Ammon's horn (tissue), 1 donor: Measurements from ENCODE around the gene PDPN.
A peak's percentile ranks its signal among the peaks of the same experiment; 100 is the strongest.

Experiments used
- DNase-seq: peaks from one replicate; pipeline ENCODE4 v3.0.0-alpha.2; 2016; ENCODE audit warnings: low spot score

The PDPN gene

DNA sequence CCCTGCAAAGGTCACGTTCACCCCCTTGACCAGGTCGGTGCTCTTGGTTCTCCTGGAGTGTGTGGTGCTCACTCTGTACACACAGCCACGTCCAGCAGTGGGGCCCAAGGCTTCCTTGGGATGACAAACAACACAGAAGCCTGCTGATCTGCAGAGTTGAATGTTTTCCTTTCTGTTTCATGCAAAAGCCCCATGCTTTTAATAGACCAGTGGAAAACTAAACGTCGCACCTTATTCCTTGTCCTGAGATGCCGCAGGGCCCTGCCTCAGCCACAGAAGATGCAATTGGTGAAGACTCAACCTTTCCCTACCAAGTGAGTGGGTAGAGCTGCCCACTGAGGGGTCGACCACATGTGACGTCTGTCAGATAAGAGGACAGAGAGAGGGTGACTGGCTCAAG is 5.8 kb upstream of the PDPN start:
- DNase-seq, result no peak

DNA sequence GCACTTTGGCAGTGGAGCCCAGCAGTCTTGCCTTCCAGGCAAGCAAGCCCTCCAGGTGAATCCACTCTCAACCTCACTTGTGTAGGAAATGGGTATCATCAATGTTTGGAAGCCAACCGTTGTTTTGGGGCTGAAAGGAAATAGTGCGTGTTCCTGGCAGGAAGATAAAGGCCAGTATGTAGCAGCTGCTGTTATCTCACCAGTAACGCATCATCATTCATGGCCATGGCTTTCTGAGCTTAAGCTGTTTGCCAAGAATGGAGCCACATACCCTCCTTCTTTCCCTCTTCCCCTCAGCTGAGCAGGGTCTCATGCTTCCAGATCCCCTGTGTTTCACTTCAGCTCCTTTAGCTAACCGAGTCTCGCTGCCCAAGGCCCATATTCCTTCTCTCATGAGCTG is 2.2 kb upstream of the PDPN start:
- no peak for DNase-seq

DNA sequence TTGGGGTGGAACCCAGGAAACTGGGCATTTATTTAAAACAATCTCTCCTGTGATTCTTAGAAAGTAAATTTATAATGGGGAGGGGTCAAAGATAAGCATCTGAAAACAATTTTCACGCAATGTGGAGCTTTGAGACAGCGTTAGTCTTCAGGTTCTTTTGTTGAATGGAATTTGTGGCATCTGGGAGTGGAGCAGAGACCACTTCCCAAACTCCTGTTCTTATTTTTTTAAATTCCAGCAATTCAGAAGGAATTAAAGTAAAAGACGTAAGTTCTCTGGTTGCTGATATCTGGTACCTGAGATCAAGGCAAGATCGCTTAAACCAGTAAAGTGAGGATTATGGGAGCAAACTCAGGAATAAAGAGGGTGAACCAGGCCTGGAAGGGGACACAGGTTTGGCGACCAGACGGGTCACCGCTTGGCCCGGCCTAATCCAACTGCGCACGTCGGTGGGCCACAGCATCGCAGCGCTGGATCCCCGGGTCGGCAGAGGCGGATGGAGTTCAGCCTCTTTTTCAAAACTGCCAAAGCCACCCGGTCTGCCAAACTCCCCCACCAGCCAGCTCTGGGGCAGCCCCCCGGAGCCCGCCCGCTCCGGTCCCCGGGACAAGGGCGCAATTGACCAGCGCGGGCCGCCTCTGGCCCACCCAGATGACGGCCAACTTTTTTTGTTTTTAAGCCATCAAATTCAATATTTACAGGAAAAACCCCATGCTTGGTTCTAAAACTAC is 754 bp upstream of the PDPN start:
- no peak for DNase-seq

DNA sequence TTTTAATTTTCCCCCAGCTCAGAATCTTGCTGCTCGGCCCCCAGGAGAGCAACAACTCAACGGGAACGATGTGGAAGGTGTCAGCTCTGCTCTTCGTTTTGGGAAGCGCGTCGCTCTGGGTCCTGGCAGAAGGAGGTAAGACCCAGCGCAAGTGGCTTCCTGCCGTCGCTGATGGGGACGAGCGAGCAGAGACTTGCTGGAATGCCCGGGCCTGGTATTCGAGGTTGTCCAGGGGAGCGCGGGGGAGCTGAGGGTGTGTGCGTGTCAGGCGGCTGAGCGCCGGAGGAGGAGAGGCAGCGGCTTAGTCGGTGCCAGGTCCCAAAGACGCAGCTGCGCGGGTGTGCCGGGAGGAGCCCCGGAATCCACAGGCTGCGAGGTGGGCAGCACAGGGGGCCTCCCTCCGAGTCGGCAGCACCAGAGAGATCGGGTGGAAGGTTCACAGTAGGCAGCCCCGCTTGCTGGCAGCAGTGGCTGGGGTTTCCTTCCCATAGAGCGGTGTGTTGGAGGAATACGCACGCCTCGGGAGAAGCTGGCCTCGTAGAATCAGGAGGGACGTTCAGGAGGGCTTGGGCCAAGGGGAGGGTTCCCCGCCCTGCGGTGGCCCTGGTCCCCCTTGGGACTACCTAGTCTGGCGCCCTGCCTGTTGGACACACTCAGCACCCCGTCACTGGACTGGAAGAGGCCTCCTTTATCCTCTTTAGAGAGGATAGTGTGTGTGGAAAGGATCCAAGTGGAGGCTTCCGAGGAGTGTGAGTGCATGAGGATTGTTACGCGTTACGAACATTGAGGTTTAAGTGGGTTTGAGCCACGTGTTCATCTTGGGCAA is 547 bp downstream of the PDPN start:
- peak; percentile 18 for DNase-seq

DNA sequence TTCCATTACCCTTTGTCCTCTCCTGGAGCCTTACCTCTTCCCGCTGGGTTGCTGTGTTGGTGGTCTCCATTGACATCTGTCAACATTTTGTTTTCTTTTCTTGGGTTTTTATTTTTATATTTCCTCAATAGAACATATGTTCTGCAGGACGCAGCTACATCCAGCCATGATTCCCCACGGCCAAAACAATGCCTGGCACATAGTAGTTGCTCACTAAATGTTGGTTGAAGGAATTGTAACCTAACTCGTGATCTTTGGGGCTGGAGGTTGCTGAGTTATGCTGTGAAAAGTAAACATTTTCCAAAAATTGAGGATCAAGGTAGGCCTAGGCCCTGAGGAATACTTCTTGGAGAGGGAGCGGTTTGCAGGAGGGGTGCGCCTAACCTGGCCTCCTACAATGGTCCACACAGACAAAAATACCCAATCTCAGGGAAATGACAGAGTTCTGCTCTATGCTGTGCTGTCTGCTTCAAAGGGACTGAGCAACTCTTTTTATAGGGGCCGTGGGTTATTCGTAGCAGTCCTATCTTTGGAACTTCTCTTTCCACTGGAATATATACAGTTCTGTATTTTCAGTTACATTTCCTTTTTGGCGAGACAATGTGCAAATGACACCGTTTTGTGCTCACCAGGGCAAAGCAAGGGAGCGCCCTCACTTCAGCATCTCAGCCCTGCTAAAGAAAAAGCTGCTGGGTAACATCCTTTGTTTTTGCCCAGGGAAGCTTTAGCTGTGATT is 1.4 kb downstream of the PDPN start:
- peak; percentile 31 for DNase-seq

DNA sequence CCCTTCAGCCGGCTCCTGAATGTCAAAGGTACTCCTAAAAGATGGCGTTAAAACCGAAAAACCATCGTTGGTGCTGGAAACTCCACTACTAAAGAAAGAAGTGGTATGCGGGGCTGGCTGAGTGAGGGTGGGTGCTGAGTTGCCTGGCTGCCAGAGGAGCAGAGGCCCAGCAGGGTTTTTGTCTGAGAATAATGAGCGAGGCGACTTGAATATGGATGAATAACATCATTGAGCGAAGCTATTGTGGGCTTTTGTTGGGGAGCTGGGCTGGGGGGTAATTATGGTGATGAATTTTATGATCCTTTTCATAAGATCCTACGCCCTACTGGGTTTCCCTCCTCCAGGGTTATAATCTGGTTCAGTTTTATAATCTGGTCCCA is 2.0 kb downstream of the PDPN start:
- DNase-seq, result no peak

DNA sequence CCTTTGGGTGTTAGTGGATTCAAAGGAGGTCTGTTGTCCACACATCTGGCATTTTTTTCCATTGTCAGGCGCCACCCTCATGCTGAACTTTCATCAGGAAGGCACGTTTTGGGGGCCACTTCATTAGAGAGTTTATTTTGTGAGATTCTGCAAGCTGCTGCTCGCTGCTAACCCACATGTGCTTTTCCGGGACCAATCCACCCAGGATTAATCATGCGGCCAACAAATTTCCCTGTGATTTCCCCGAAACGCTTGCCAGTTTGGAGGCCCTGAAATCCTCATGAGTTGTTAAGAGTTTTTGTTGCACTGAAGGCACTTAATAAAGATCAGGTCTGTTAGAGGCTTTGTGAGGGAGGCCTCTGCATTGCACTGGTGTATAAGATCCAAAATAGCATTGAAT is 2.4 kb downstream of the PDPN start:
- no peak for DNase-seq

DNA sequence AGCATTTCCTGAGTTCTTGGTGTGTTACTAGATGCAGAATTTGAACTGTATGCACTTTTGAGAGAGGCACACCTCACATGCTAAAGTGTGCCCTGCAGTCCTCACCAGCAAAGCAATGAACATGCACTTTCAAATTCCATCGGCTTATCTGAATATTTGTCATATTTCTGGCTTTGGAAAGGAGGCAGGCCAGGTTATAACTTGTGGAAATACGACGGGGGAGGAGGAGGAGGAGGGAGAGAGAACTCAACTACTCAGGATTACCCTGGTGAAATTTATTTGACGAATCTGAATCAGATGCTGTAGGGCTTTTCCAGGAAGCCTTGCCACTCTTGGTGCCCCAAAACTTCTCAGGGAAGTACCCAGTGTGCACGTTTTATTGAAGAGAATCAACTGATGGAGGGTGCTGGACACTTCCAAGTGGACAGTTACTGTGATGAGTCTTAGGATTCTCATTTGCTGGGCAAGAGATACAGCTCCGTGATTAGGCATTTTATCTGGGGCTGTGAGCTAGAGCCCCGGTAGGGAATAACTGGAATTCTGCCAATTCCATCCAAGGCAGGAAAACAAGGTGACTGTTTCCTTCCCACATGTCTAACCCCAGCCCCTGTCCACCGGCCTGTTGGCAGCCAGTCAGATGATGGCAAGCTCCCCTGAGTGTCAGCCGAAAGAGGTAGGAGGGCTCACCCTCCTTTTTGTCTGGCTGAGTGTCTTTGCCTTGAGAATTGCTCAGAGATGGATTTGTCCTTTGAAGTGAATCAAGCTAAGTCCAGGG is 3.8 kb downstream of the PDPN start:
- DNase-seq, result no peak

DNA sequence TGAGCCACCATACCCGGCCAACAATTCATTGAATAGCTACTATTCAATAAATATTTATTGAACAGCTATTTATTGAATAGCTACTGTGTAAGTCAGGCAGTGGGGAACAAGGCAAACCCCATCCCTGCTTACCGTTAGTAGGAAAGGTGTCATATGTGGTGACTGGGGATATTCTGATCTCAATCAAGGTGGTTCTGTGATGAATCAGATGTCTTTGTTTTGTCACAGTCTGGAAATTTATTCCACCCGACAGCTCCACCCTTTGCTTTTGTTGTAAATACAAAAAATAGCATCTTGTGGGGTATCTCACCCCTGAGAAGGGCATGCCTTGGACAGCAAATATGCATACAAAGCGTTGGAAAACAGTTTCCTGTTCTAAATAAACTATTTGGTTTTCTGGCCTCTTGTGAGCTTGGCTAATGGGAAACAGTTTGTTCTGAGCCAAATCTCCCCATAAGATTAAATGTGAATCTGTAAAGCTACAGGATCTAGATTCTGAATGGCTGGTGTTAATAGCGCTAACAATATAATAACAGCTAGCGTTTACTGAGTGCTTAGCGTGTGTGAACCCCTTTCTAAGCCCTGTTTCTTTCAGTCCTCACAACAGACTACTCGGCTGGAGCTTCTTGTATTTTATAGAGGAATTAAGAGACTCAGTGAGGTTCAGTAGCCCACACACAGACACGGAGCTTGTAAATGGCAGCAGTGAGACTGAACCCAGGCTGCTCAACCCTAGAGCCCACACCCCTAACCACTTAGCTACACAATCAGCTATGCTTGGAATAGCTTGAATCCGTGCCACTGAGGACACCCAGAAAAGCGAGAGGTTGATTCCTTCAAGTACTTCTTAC is 5.5 kb downstream of the PDPN start:
- DNase-seq, result no peak

DNA sequence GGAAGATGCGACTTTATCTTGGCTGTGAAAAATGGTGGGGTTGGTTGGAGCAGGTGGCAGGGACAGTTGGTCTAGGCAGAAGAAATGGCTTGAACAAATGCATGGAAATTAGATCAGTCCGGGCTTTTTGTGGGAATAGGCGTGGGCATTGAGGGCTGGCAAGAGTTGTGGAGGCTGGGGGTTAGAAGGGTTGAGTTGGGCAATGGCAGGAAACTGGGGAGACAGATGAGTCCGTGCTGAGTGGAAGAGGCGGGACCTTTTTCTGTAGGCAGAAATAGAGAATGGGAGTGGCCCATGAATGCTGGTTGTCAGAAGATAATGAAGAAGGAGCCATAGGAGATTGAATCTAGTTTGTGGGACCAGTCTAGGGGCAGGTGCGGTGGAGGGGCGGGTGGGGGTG is 6.9 kb downstream of the PDPN start:
- DNase-seq, result no peak

DNA sequence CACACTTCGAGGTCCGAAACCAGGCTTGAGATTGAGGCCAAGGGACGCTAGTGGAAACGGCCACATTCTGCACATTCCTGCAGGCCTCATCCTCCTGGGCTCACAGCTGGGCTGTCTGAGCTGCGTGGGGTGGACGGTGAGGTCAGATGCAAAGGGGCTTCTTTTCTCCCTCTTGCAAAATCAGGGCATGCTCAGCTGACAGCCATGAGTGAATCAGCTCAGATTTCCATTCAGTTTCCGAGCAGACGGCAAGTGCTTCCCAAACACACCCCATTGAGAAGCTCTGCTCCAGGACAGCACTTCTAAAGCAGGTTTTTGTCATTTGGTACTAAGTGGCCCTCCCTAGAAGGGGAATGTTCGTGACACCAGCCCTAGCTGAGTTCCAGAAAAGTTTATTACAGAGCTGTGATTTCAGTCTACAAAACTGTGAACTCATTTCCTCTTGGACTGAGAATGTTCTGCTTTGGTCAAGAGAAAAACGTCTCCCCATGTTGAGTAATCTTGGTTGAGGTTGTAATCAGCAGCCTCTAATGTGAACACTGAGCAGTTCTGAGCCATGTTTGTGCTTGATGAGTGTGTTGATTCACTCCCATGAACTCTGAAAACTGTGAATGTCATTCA is 10.0 kb downstream of the PDPN start:
- DNase-seq, result peak; percentile 43

DNA sequence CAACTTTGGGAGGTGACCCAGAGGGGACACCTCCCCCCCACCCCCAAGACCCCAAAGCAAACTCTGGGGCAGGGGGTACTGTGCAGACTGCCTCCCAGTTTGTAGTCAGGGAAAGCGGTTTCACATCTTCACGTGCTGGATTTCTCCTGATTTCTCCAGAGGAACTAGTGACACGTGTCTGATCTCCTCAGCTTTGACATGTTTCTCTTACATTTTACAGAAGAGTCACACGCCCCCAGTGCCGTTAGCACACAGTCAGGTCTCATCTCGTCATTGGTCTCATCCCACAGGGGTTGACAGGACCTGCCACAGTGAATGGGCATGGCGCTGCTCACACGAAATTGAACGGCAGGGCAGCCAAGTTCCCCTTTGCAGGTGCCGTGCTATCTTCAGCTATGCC is 11.8 kb downstream of the PDPN start:
- DNase-seq, result no peak

DNA sequence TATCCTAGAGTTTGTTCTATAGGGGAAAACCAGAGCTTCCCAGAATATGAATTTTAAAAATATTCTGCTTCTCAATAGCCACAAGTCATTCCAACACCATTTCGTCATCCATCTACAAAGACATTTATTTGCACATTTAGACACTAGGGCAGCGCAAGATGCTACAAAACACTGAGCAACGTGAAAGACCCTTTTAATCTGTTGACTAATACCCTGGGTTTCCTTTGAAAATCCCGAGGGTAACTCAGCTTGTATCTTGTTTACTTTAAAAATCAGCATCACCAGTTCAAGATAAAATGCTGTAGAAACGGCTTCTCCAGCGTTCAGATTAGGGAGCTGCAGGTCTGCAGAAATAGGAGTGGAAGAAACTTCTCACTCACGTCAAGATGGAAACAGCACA is 13.5 kb downstream of the PDPN start:
- DNase-seq, result no peak

DNA sequence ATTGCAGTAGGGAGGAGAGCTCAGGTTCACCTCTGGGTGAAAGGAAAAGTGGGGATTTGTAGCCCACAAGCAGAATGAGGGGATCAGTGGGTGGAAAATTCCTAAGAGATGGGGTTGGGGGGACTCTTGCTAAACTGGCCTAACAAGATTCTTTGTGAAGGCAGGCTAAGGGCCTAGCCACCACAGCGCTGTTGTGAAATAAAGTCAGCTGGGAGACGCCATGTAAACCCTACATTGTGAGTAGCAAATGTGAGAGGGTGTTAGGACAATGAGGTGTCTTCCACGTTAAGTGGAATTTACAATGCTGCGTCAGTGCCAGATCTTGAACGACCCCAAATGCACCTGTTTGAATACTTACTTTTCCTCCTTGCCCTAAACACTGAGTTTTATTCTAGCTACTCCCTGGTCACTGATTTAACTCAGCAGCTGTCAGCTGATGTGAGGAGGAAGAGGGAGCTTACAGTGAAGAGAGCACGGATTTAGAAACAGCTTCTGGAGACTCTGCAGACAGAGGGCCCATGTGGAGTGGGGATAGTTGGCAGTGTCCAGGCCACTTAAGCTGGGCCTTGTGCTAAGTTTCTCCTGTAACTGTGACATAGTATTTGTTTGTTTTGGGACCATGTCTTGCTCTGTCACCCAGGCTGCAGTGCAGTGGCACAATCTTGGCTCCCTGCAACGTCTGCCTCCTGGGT is 17.3 kb downstream of the PDPN start:
- no peak for DNase-seq

DNA sequence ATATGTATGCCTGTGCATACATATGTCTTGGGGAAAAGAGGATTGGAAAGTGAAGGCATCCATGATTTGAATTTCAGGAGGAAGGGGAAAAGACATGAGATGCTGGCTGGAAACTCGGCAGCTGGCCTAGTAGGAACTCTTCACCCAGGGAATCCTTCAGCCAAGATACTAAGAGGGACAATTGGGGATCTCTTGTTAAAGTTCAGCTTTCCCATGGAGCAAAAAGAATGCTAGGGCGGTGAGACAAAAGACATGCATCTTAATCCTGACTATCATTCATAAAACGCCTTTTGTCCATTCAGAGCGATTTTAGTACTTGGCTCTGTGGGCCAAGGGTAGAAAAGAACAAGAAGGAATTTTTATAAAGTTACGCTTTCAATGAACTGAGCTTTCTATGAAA is 20.5 kb downstream of the PDPN start:
- no peak for DNase-seq

DNA sequence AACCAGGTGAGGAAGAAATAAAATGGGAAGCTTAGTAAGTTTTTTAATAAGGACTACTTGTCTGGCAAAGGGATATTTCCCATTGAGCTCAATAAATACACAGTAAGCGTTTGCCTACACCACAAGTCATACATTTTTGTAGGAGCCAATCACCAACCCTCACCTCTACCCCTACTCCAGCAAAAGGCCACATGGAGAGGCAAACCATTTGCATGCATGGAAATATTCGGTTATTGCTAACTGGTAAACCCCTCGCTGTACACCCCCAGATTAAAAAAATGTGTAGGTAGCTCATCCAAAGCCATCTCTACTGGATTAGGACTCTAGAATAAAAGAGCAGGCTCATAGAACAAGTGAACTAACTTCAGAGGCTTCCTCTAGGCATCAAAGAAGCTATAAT is 21.1 kb downstream of the PDPN start:
- DNase-seq, result no peak

DNA sequence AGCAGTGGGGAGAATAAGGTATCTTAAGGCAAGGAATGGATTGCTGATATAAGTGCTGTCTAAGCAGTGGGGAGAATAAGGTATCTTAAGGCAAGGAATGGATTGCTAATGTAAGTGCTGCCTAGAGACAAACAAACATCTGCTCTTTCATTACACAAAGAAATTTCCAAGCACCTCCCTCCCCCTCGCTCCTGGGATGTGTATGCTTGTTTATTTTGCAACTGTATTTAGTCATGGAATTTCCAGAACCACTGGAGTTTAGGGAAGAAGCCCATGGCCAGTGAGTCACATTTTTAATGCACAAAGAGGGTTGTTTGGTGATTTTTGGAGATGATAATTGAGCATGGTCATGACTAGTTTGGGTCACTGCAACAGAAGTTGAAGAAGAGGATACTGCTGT is 21.5 kb downstream of the PDPN start:
- DNase-seq, result no peak

DNA sequence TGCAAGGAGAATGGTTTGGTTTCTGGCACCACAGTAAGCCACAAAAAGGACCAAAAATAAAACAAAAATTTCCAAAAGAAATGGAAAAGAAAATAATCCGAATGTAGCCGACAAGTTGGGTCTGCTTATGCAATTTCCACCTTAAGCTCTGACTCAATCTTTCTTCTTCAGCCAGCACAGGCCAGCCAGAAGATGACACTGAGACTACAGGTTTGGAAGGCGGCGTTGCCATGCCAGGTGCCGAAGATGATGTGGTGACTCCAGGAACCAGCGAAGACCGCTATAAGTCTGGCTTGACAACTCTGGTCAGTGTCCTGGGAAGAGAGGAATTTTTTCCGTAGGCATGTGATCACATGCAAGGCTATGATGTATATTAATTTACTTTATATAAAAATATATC is 23.4 kb downstream of the PDPN start:
- no peak for DNase-seq

DNA sequence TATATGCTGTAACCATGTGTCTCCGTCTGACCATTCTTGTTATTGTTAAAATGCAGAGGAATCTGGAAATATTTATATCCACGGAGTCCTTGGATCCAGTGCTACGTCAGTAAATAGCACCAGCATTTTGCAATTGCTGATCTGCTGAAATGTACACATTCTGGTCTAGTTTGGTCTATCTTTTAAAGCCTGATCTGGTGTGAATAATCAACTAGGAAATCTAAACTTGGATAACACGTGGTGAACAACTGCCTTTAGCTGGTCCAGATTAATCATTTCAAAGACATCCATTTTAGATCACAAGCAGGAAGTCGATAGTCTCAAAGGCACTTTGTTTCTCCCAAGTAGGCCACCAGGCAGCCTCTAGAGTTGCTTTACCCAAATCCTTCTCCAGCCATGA is 32.6 kb downstream of the PDPN start:
- DNase-seq, result no peak

DNA sequence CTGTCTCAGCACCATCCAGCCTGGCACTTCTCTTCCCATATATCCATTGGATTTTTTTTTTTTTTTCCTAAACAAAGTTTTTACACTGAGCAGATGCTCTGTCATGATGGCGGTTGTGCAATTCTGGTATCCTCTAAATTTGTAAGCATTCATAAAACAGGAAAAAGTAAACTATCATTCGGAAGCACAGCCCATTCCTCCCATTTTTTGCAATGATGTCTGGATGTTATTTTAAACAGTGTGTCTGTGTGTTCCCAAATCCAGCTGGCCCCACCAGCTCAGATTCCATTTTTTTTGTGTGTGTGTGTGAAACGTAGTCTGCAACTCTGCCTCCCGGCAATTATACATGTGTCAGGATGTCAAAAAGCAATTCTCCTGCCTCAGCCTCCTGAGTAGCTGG is 33.5 kb downstream of the PDPN start:
- DNase-seq, result no peak
